Heart left ventricle (tissue), 16 donors: ENCODE results near the gene DNAI7. TPM values are rescaled to one million over a fixed set of nuclear protein-coding genes. Genes with fewer than 3 reads are reported as not detected.

Source experiments
- ATAC-seq, 4 donors: fragments of 200-7000 bp; cut with Tn5 transposase; one replicate each; pipeline ENCODE4 v1.9.1; 2020 to 2022; ENCODE audit warnings: moderate library complexity in 4 of 4, mild to moderate bottlenecking in 3 of 4, moderate number of reproducible peaks in 1 of 4
- DNase-seq, 5 donors: peaks; one replicate each; pipeline ENCODE4 v3.0.0-alpha.2; 2020
- H3K27ac ChIP-seq, 12 donors: fragments of 200-600 bp; sonication (generic) in 4 of 12; one replicate each; pipeline versions ENCODE4 v1.5.0 to v1.8.0; 2016 to 2022; ENCODE audit warnings: mild to moderate bottlenecking in 2 of 12
- H3K27me3 ChIP-seq, 9 donors: fragments of 200-600 bp; sonication (generic) in 2 of 9; one replicate each; pipeline versions ENCODE4 v1.5.1 to v1.8.0; 2016 to 2022; ENCODE audit warnings: mild to moderate bottlenecking in 3 of 9
- H3K36me3 ChIP-seq, 9 donors: fragments of 200-600 bp; sonication (generic) in 2 of 9; one replicate each; pipeline versions ENCODE4 v1.5.0 to v1.8.0; 2018 to 2022; ENCODE audit warnings: mild to moderate bottlenecking in 2 of 9
- H3K4me1 ChIP-seq, 12 donors: fragments of 200-600 bp; sonication (generic) in 4 of 12; one replicate each; pipeline versions ENCODE4 v1.5.0 to v1.8.0; 2016 to 2022; ENCODE audit warnings: mild to moderate bottlenecking in 3 of 12
- H3K4me3 ChIP-seq, 12 donors: fragments of 200-600 bp; sonication (generic) in 4 of 12; one replicate each; pipeline versions ENCODE4 v1.5.0 to v1.8.0; 2017 to 2022; ENCODE audit warnings: mild to moderate bottlenecking in 9 of 12, moderate library complexity in 4 of 12
- H3K9me3 ChIP-seq, 12 donors: fragments of 200-600 bp; sonication (generic) in 4 of 12; one replicate each; pipeline versions ENCODE4 v1.5.0 to v1.8.0; 2016 to 2022; ENCODE audit warnings: mild to moderate bottlenecking in 1 of 12
- POLR2A ChIP-seq, 2 donors: fragments of 450-650 bp; IDR thresholded peaks; one replicate each; pipeline ENCODE4 v1.6.1; 2017; ENCODE audit warnings: antibody characterized with exemption in 2 of 2, mild to moderate bottlenecking in 2 of 2, moderate library complexity in 2 of 2
- WGBS, 4 donors: extraction: QIAGEN DNeasy Blood & Tissue Kit in 2 of 4; methylation state at CpG; one replicate each; pipeline versions ENCODE4 v1.1.5 to v1.1.7; 2013 to 2018; 5-methylcytosine and 5-hydroxymethylcytosine counted together
- intact Hi-C, 10 donors: fragments of 100-400 bp; cut with DNase I; formaldehyde crosslinking; loops; one replicate each; pipeline versions ENCODE4 v1.11.1 to v1.14.2; 2022
- polyA plus RNA-seq, 2 donors: library from polyadenylated mRNA; stranded (reverse); fragments of 200-250 nt; gene quantifications; one replicate each; pipeline ENCODE4 v1.2.3, GENCODE V29; 2013
- total RNA-seq, 9 donors: library from RNA; depleted of rRNA in 2 of 9; stranded (reverse); fragments of >200 nt in 2 of 9; fragmentation: NEBNext Ultra II Directional in 3 of 9; extraction: Animal tissue kit (Norgen Biotek cat#: 25700) in 3 of 9; gene quantifications; one replicate each; pipeline versions ENCODE4 v1.1.0 to v1.2.4, GENCODE V29; 2016 to 2023
- TF ChIP-seq, protein P1 (sequence below), 12 donors: fragments of 200-600 bp; sonication (generic) in 4 of 12; IDR thresholded peaks; one replicate each; pipeline versions ENCODE4 v1.5.0 to v1.8.0; 2018 to 2022; ENCODE audit warnings: antibody characterized with exemption in 12 of 12, mild to moderate bottlenecking in 5 of 12
- donor health status: ischemic (EF 13 %, LVEDD 7.1; RV severe dilation, severe dysfunction).
- donor health status: healthy with polysubstance abuse.
- donor health status: DM: no; HTN: yes; CAD: no.
- donor health status: DM: no; HTN: no; CAD: no.
- donor health status: ischemic (EF 25% LVEDD 6.9; RV normal size, moderate dysfunction).
- donor health status: ischemic (EF 25% LVEDD 5.7; RV mildly dilated, moderate dysfunction).
- donor health status: healthy.
- donor health status: DM: yes; HTN: yes; CAD: no.
- donor health status: ischemic (EF 35%, LVEDD 5.7; RV mildly dilated, moderate dysfunction).
- donor health status: nonischemic (EF 11% LVEDD 7.7; RV severe dilation, severe dysfunction).
- donor health status: DM: yes; HTN: yes; CAD: no.
- donor health status: PGD.
- donor health status: ischemic (EF 29% LVEDD 5.4; RV normal size, mild dysfunction).
- donor health status: nonischemic (EF 23%, LVEDD 6.1; RV moderate dilation, normal function).

Gene DNAI7
- total and polyA plus RNA-seq, 11 donors = 0.10 to 1.9 (median 0.78) TPM; not detected in 1

DNA sequence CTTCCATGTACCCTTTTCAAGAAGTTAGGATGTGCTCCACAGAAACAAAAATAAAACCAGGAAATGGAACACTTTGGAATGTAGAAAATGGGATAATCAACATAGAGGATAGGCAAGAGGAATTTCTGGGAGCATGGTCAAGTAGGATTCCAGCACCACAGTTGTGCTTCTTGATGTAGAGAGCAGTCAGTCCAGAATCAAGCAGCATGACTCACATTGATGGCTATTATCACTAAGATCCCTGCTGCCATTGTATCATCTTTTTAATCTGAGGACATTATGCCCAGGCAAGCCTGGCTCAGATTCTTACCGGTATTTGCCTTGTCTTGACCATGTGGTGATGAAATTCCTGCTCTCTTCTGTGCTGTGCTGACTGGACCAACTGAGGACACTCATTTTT lies 5.7 kb upstream of the DNAI7 start:
- H3K27me3 ChIP-seq = no peaks in the 10 kb centered on the region
- ATAC-seq (no peak), DNase-seq (no peak)
- H3K4me1 ChIP-seq = peaks cover 0 to 22% (median 7%) of the 10 kb centered on the region in 12 donors
- no peak for TF ChIP-seq POLR2A (IDR thresholded peaks at IDR 0.05)
- TF ChIP-seq, protein P1, sequence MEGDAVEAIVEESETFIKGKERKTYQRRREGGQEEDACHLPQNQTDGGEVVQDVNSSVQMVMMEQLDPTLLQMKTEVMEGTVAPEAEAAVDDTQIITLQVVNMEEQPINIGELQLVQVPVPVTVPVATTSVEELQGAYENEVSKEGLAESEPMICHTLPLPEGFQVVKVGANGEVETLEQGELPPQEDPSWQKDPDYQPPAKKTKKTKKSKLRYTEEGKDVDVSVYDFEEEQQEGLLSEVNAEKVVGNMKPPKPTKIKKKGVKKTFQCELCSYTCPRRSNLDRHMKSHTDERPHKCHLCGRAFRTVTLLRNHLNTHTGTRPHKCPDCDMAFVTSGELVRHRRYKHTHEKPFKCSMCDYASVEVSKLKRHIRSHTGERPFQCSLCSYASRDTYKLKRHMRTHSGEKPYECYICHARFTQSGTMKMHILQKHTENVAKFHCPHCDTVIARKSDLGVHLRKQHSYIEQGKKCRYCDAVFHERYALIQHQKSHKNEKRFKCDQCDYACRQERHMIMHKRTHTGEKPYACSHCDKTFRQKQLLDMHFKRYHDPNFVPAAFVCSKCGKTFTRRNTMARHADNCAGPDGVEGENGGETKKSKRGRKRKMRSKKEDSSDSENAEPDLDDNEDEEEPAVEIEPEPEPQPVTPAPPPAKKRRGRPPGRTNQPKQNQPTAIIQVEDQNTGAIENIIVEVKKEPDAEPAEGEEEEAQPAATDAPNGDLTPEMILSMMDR (IDR thresholded peaks at IDR 0.05) = no peak
- no peak overlapping the region for H3K27ac ChIP-seq
- intact Hi-C loops = no loop called here
- no peaks in the 10 kb centered on the region for H3K9me3 ChIP-seq
- H3K36me3 ChIP-seq = peaks cover 0 to 34% (median 18%) of the 10 kb centered on the region in 9 donors
- 89 to 100% (median 94%) methylated on average over 1 of the region's 1 CpG for WGBS, 4 donors
- no peak overlapping the region for H3K4me3 ChIP-seq

DNA sequence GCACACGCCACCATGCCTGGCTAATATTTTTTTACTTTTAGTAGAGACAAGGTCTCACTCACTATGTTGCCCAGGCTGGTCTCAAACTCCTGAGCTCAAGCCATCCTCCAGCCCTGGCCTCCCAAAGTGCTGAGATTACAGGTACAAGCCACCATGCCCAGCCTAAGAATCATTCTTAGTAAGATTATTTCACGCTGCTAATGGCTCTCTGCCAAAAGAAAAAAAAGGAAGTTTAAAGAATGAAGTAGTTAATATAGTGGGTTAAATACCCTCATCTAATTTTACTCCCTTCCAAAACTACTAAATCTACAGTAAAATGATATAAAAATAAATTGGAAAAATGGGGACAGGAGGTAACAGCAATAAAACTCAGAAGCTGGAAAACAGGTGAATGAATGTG lies 2.6 kb upstream of the DNAI7 start:
- ATAC-seq (no peak), DNase-seq (no peak)
- WGBS, 4 donors = 66 to 80% (median 73%) methylated on average over 2 of the region's 2 CpGs
- intact Hi-C loops = loop anchor here in 3 of 10 donors (5.0 kb wide), 2 partner anchors 50 to 55 kb away; partner anchors contain the start of gene KRAS (in 2 of the 3)
- Histone ChIP-seq H3K27ac (no peak overlapping the region), H3K4me1 (peaks cover 0 to 32% (median 12%) of the 10 kb centered on the region in 12 donors), H3K36me3 (peaks cover 0 to 3% (median 0%) of the 10 kb centered on the region in 9 donors), H3K9me3 (no peaks in the 10 kb centered on the region), H3K27me3 (no peaks in the 10 kb centered on the region), H3K4me3 (no peak overlapping the region)
- TF ChIP-seq, protein P1 (IDR thresholded peaks at IDR 0.05) = no peak
- TF ChIP-seq POLR2A (IDR thresholded peaks at IDR 0.05) = no peak

DNA sequence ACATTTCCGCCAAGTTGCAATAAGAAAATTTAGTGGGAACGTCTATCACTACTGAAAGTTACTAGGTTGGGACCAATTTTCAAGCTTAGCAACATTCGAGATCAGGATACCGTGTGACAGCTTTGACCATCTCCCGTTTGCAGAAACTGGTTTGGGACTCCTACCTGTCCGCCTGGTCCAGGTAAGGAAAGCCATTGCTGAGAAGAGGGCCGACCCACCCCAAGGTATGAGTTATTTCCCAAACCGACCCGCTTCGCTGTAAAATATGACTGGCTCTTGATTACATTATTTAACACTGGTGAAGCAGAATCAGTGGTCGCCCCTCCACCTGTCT lies 271 bp downstream of the DNAI7 start:
- intact Hi-C loops = loop anchor here in 4 of 10 donors (2.0 to 5.0 kb wide), 3 partner anchors 53 to 58 kb away; partner anchors contain the start of gene KRAS (in 3 of the 4)
- no peak for ATAC-seq

DNA sequence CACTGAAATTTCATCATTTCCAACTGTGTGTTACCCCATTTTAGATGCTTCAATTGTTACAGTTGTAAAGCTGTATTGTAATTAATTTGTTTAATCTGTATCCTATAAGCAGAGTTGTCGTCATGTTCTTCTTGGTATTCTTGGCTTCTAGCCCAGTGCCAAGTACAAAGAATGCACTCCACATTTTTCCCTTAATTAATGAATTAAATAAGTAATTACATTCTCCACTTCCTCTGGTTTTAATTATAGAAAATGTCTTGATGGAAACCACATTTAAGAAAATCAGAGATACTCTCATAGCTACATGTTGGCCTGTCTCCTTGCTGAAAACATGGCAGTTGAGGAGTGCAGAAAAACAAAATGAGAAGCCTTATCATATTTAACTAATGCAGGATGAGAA lies 746 bp downstream of the DNAI7 start:
- Histone ChIP-seq H3K4me3 (peak overlapping the region in 9 of 12 donors; percentile 55 to 94 (median 76)), H3K4me1 (peaks cover 0 to 28% (median 12%) of the 10 kb centered on the region in 12 donors), H3K27ac (peak overlapping the region in 5 of 12 donors; percentile 37 to 97 (median 91)), H3K9me3 (no peaks in the 10 kb centered on the region), H3K27me3 (no peaks in the 10 kb centered on the region), H3K36me3 (no peaks in the 10 kb centered on the region)
- ATAC-seq = no peak
- no peak for DNase-seq
- TF ChIP-seq POLR2A (IDR thresholded peaks at IDR 0.05) = no peak
- TF ChIP-seq, protein P1 (IDR thresholded peaks at IDR 0.05) = no peak
- intact Hi-C loops = loop anchor here in 1 of 10 donors (2.0 kb wide), 1 partner anchor 57 kb away; the partner anchor contains the start of gene KRAS
- 13 to 25% (median 18%) methylated on average over 1 of the region's 1 CpG for WGBS, 4 donors

More for the DNA sequence above, 271 bp downstream of the DNAI7 start:
- DNase-seq = no peak
- peak overlapping the region in 11 of 12 donors; percentile 37 to 97 (median 92) for H3K27ac ChIP-seq
- no peaks in the 10 kb centered on the region for H3K9me3 ChIP-seq
- H3K27me3 ChIP-seq = no peaks in the 10 kb centered on the region
- WGBS, 4 donors = 9 to 13% (median 10%) methylated on average over 11 of the region's 11 CpGs
- H3K4me3 ChIP-seq = peak overlapping the region; percentile 49 to 94 (median 73)
- H3K36me3 ChIP-seq = peaks cover 0 to 1% (median 0%) of the 10 kb centered on the region in 9 donors
- peaks cover 0 to 28% (median 12%) of the 10 kb centered on the region in 12 donors for H3K4me1 ChIP-seq
- no peak for TF ChIP-seq POLR2A (IDR thresholded peaks at IDR 0.05)
- TF ChIP-seq, protein P1 (IDR thresholded peaks at IDR 0.05) = no peak
